IMR-90 (cell line): ENCODE data around the gene CYB5R3. TPM values are rescaled to one million over a fixed set of nuclear protein-coding genes. Genes with fewer than 3 reads are reported as not detected.

Experiments used
- ATAC-seq: fragments of 200-7000 bp; cut with Tn5 transposase; 2 replicates; pipeline ENCODE4 v1.9.1; 2020; ENCODE audit warnings: low read depth, mild to moderate bottlenecking, moderate library complexity
- BruUV-seq: library from RNA; stranded (reverse); fragments of 400-500 nt; replicated peaks from 2 replicates; lab custom pipeline; 2021; lab: Mats Ljungman, UMichigan
- CTCF ChIA-PET: fragments of 300-600 bp; formaldehyde crosslinking; extraction: SDS; loops from one replicate; lab custom pipeline; 2021; ENCODE audit warnings: antibody characterized with exemption; lab: Yijun Ruan, JAX
- POLR2A ChIA-PET: fragments of 300-600 bp; sonication (Branson Sonifier 250); formaldehyde crosslinking; loops from one replicate; lab custom pipeline; 2022; ENCODE audit warnings: antibody characterized with exemption; ENCODE audit not compliant: unreplicated experiment; lab: Charles Lee
- DNase-seq: peaks from one replicate; pipeline ENCODE4 v3.0.0; 2013
- H2AFZ ChIP-seq: replicated peaks from 2 replicates; pipeline ENCODE3; 2013; ENCODE audit warnings: low read length, mild to moderate bottlenecking; ENCODE audit not compliant: poor library complexity
- H2AK5ac ChIP-seq: 2 replicates; pipeline ENCODE4 v1.6.1; 2013; ENCODE audit warnings: low read depth, low read length, inconsistent platforms
- H2AK9ac ChIP-seq: replicated peaks from 2 replicates; pipeline ENCODE3; 2013; ENCODE audit warnings: mild to moderate bottlenecking, low read depth, low read length, moderate library complexity; ENCODE audit not compliant: poor library complexity
- H2BK120ac ChIP-seq: 2 replicates; pipeline ENCODE4 v1.6.1; 2013; ENCODE audit warnings: low read depth, low read length, inconsistent platforms
- H2BK15ac ChIP-seq: 3 replicates; pipeline ENCODE4 v1.6.1; 2013; ENCODE audit warnings: low read depth, low read length, inconsistent platforms
- H2BK20ac ChIP-seq: 2 replicates; pipeline ENCODE4 v1.6.1; 2013; ENCODE audit warnings: low read depth, mild to moderate bottlenecking, inconsistent platforms, low read length, moderate library complexity
- H2BK5ac ChIP-seq: 2 replicates; pipeline ENCODE4 v1.6.1; 2013; ENCODE audit warnings: mild to moderate bottlenecking, low read depth, low read length, inconsistent platforms; ENCODE audit not compliant: poor library complexity, severe bottlenecking
- H3K14ac ChIP-seq: replicated peaks from 2 replicates; pipeline ENCODE4 v1.6.1; 2013; ENCODE audit warnings: low read depth, low read length, inconsistent platforms
- H3K18ac ChIP-seq: 2 replicates; pipeline ENCODE4 v1.6.1; 2013; ENCODE audit warnings: low read depth, low read length, control low read depth
- H3K23ac ChIP-seq: 2 replicates; pipeline ENCODE4 v1.6.1; 2013; ENCODE audit warnings: low read depth, low read length, inconsistent platforms
- H3K27ac ChIP-seq: 2 replicates; pipeline ENCODE4 v1.5.1; 2013; ENCODE audit warnings: mild to moderate bottlenecking, control low read depth, low read length; ENCODE audit not compliant: insufficient read depth
- H3K27me3 ChIP-seq: 2 replicates; pipeline ENCODE4 v1.6.1; 2013; ENCODE audit warnings: low read length; ENCODE audit not compliant: control insufficient read depth, insufficient read depth
- H3K36me3 ChIP-seq: 2 replicates; pipeline ENCODE4 v1.6.1; 2013; ENCODE audit warnings: low read length, mixed read lengths; ENCODE audit not compliant: control insufficient read depth, insufficient read depth
- H3K4ac ChIP-seq: 2 replicates; pipeline ENCODE4 v1.6.1; 2013; ENCODE audit warnings: low read depth, low read length, inconsistent platforms
- H3K4me1 ChIP-seq: 2 replicates; pipeline ENCODE4 v1.6.1; 2013; ENCODE audit warnings: low read length, mixed read lengths; ENCODE audit not compliant: control insufficient read depth, insufficient read depth
- H3K4me2 ChIP-seq: 2 replicates; pipeline ENCODE4 v1.6.1; 2013; ENCODE audit warnings: low read depth, mild to moderate bottlenecking, control low read depth, low read length, moderate library complexity
- H3K4me3 ChIP-seq: 2 replicates; pipeline ENCODE4 v1.5.1; 2013; ENCODE audit warnings: low read depth, mild to moderate bottlenecking, control low read depth, low read length, moderate library complexity; ENCODE audit not compliant: insufficient read depth
- H3K56ac ChIP-seq: 2 replicates; pipeline ENCODE4 v1.6.1; 2013; ENCODE audit warnings: low read length, inconsistent platforms; ENCODE audit not compliant: insufficient read depth; ENCODE audit errors: extremely low read depth
- H3K79me1 ChIP-seq, 2 experiments: 2 replicates each; pipeline ENCODE4 v1.6.1; 2013; ENCODE audit warnings: low read length in 2 of 2, inconsistent platforms in 1 of 2, low read depth in 1 of 2
- H3K9ac ChIP-seq: 2 replicates; pipeline ENCODE4 v1.6.1; 2013; ENCODE audit warnings: low read depth, low read length, control low read depth
- H3K9me1 ChIP-seq: 2 replicates; pipeline ENCODE4 v1.6.1; 2013; ENCODE audit warnings: low read length, inconsistent platforms; ENCODE audit not compliant: insufficient read depth
- H3K9me3 ChIP-seq: 2 replicates; pipeline ENCODE4 v1.6.1; 2013; ENCODE audit warnings: low read length; ENCODE audit not compliant: control insufficient read depth, insufficient read depth
- H4K20me1 ChIP-seq: 2 replicates; pipeline ENCODE4 v1.6.1; 2013; ENCODE audit warnings: low read length, inconsistent platforms; ENCODE audit not compliant: insufficient read depth
- H4K5ac ChIP-seq: 2 replicates; pipeline ENCODE4 v1.6.1; 2013; ENCODE audit warnings: mild to moderate bottlenecking, low read depth, low read length, control low read depth
- H4K8ac ChIP-seq, 2 experiments: 2 replicates each; pipeline ENCODE4 v1.6.1; 2013; ENCODE audit warnings: low read depth in 2 of 2, low read length in 2 of 2, control low read depth in 1 of 2, inconsistent platforms in 1 of 2
- H4K91ac ChIP-seq: 2 replicates; pipeline ENCODE4 v1.6.1; 2013; ENCODE audit warnings: low read depth, low read length, inconsistent platforms; ENCODE audit not compliant: insufficient read depth
- BHLHE40 ChIP-seq: fragments of 150-350 bp; IDR thresholded peaks from 2 replicates; pipeline ENCODE4 v1.6.1; 2016; ENCODE audit warnings: mild to moderate bottlenecking, low read depth, low read length
- CEBPB ChIP-seq: IDR thresholded peaks from 2 replicates; pipeline ENCODE4 v1.6.1; 2012; ENCODE audit warnings: low read depth, low read length, improper control_type of control experiment
- CHD1 ChIP-seq: IDR thresholded peaks from 2 replicates; pipeline ENCODE4 v1.6.1; 2012; ENCODE audit warnings: low read depth, low read length, improper control_type of control experiment
- FOS ChIP-seq: fragments of 150-350 bp; IDR thresholded peaks from 2 replicates; pipeline ENCODE4 v1.6.1; 2016; ENCODE audit warnings: low read depth, low read length
- MAFK ChIP-seq: IDR thresholded peaks from 2 replicates; pipeline ENCODE4 v1.6.1; 2012; ENCODE audit warnings: low read depth, low read length, improper control_type of control experiment
- MAZ ChIP-seq: IDR thresholded peaks from 2 replicates; pipeline ENCODE4 v1.6.1; 2012; ENCODE audit warnings: low read depth, mild to moderate bottlenecking, low read length, improper control_type of control experiment, moderate library complexity, borderline replicate concordance
- MXI1 ChIP-seq: IDR thresholded peaks from 2 replicates; pipeline ENCODE4 v1.6.1; 2012; ENCODE audit warnings: low read depth, mild to moderate bottlenecking, low read length, moderate library complexity, borderline replicate concordance
- NFE2L2 ChIP-seq: fragments of 150-350 bp; IDR thresholded peaks from 2 replicates; pipeline ENCODE4 v1.6.1; 2016; ENCODE audit warnings: low read depth, mild to moderate bottlenecking, low read length
- POLR2A ChIP-seq: IDR thresholded peaks from 2 replicates; pipeline ENCODE4 v1.6.1; 2012; ENCODE audit warnings: mild to moderate bottlenecking, low read depth, low read length
- RAD21 ChIP-seq: IDR thresholded peaks from 2 replicates; pipeline ENCODE4 v1.6.1; 2012; ENCODE audit warnings: low read length, improper control_type of control experiment
- RCOR1 ChIP-seq: IDR thresholded peaks from 2 replicates; pipeline ENCODE4 v1.6.1; 2012; ENCODE audit warnings: mild to moderate bottlenecking, low read length, improper control_type of control experiment; ENCODE audit not compliant: insufficient replicate concordance
- RFX5 ChIP-seq: IDR thresholded peaks from 2 replicates; pipeline ENCODE4 v1.8.0; 2012; ENCODE audit warnings: low read depth, mild to moderate bottlenecking, low read length, moderate library complexity
- SMC3 ChIP-seq: fragments of 150-350 bp; IDR thresholded peaks from 2 replicates; pipeline ENCODE4 v1.6.1; 2016; ENCODE audit warnings: low read depth, mild to moderate bottlenecking, antibody characterized with exemption, low read length, moderate library complexity
- WGBS, 2 experiments: methylation state at CpG; one replicate each; pipeline versions ENCODE4 v1.1.5 to v1.1.7; 2013; ENCODE audit warnings: missing lambda C conversion rate in 2 of 2; ENCODE audit not compliant: insufficient read length in 1 of 2; ENCODE audit errors: extremely low coverage in 2 of 2; 5-methylcytosine and 5-hydroxymethylcytosine counted together
- dilution Hi-C: fragments of 300-500 bp; cut with HindIII; formaldehyde crosslinking; loops from one replicate; pipeline ENCODE4 v1.14.3; 2018; ENCODE audit warnings: low sequenced_read_pairs; ENCODE audit not compliant: unreplicated experiment
- in situ Hi-C: fragments of 300-500 bp; cut with MboI; formaldehyde crosslinking; loops from 3 replicates; pipeline ENCODE4 v1.14.3; 2019; ENCODE audit warnings: low sequenced_read_pairs, inconsistent platforms, mixed read lengths
- intact Hi-C: fragments of 100-400 bp; cut with micrococcal nuclease; formaldehyde crosslinking; loops from 2 replicates; pipeline ENCODE4 v1.10.0; 2022
- polyA plus RNA-seq, 3 experiments: library from polyadenylated mRNA; depleted of rRNA; stranded (reverse); fragments of >200 nt; gene quantifications; 2 replicates each; pipeline ENCODE4 v1.2.3, GENCODE V29; 2012; ENCODE audit warnings: low replicate concordance in 1 of 3
- total RNA-seq: library from RNA; depleted of rRNA; stranded (reverse); fragments of >200 nt; gene quantifications from 2 replicates; pipeline ENCODE4 v1.2.3, GENCODE V29; 2012
- TF ChIP-seq, protein P1 (sequence below): fragments of 150-350 bp; IDR thresholded peaks from 2 replicates; pipeline ENCODE4 v1.6.1; 2016; ENCODE audit warnings: low read depth, mild to moderate bottlenecking, low read length, moderate library complexity, borderline replicate concordance
- TF ChIP-seq, protein P2 (sequence below): conservative IDR thresholded peaks from 2 replicates; pipeline ENCODE4 v1.5.1; 2012; ENCODE audit warnings: mild to moderate bottlenecking, low read depth, low read length, improper control_type of control experiment
- TF ChIP-seq, protein P3 (sequence below): fragments of 150-350 bp; IDR thresholded peaks from 2 replicates; pipeline ENCODE4 v1.6.1; 2017; ENCODE audit warnings: mild to moderate bottlenecking, antibody characterized with exemption, low read length, low read depth

Gene CYB5R3
- total and polyA plus RNA-seq, 2 of the 4 experiments (the other 2 are of a cell fraction) = 44.1 to 362 TPM

DNA sequence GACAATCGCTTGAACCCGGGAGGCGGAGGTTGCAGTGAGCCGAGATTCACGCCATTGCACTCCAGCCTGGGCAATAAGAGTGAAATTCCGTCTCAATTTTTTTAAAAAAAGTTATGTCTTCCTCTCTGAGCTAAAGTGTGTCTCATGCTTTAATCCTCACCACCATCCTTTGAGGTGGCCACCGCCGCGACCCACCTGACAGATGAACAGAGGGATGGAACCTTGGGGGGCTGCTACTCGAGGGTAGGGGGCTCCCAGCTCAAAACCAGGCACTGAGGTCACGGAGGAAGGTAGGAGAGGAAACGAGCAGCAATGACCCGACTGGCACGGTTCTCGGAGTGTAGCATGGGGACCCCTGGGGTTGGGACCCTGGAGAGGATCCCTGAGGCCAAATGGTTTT is 23.8 kb downstream of the CYB5R3 start:
- no peak overlapping the region for H4K8ac ChIP-seq
- H3K36me3 ChIP-seq = peaks cover 60% of the 10 kb centered on the region
- DNase-seq = no peak
- peaks cover 19% of the 10 kb centered on the region for H4K20me1 ChIP-seq
- no peak overlapping the region for H2AFZ ChIP-seq
- peak overlapping the region; percentile 73 for H2AK9ac ChIP-seq
- no peaks in the 10 kb centered on the region for H3K27me3 ChIP-seq
- no peak overlapping the region for H3K9ac ChIP-seq
- no peak overlapping the region for H3K18ac ChIP-seq
- H3K9me1 ChIP-seq = 0 out of 2 replicates have a peak, but pooled peaks cover 9% of the 10 kb centered on the region
- WGBS, 2 experiments = 94% methylated on average over 6 of the region's 15 CpGs; no CpG with 5 or more reads in 1 of the 2 experiments
- ChIA-PET CTCF (no interaction called here), POLR2A (no interaction called here)
- H3K14ac ChIP-seq = no peak overlapping the region
- H3K79me1 ChIP-seq = peaks cover 0 to 34% of the 10 kb centered on the region in 2 experiments
- H4K91ac ChIP-seq = no peak overlapping the region
- BruUV-seq = no TSS peak
- no peak overlapping the region for H3K4me2 ChIP-seq
- no peak overlapping the region for H2BK5ac ChIP-seq
- no peaks in the 10 kb centered on the region for H3K9me3 ChIP-seq
- H3K4ac ChIP-seq = no peak overlapping the region
- no peak overlapping the region for H4K5ac ChIP-seq
- no peak overlapping the region for H2BK120ac ChIP-seq
- in situ Hi-C loops = no loop called here
- intact Hi-C loops = no loop called here
- H2BK20ac ChIP-seq = no peak overlapping the region
- no peak overlapping the region for H2BK15ac ChIP-seq
- no peak for ATAC-seq
- H3K4me3 ChIP-seq = no peak overlapping the region
- TF ChIP-seq, protein P1, sequence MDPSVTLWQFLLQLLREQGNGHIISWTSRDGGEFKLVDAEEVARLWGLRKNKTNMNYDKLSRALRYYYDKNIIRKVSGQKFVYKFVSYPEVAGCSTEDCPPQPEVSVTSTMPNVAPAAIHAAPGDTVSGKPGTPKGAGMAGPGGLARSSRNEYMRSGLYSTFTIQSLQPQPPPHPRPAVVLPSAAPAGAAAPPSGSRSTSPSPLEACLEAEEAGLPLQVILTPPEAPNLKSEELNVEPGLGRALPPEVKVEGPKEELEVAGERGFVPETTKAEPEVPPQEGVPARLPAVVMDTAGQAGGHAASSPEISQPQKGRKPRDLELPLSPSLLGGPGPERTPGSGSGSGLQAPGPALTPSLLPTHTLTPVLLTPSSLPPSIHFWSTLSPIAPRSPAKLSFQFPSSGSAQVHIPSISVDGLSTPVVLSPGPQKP = no peak
- TF ChIP-seq MAFK (no peak), RAD21 (no peak), RFX5 (no peak), CHD1 (no peak), CEBPB (no peak), MAZ (no peak), RCOR1 (no peak), BHLHE40 (no peak), POLR2A (no peak), FOS (no peak), MXI1 (no peak), NFE2L2 (no peak), SMC3 (no peak)
- TF ChIP-seq, protein P2, sequence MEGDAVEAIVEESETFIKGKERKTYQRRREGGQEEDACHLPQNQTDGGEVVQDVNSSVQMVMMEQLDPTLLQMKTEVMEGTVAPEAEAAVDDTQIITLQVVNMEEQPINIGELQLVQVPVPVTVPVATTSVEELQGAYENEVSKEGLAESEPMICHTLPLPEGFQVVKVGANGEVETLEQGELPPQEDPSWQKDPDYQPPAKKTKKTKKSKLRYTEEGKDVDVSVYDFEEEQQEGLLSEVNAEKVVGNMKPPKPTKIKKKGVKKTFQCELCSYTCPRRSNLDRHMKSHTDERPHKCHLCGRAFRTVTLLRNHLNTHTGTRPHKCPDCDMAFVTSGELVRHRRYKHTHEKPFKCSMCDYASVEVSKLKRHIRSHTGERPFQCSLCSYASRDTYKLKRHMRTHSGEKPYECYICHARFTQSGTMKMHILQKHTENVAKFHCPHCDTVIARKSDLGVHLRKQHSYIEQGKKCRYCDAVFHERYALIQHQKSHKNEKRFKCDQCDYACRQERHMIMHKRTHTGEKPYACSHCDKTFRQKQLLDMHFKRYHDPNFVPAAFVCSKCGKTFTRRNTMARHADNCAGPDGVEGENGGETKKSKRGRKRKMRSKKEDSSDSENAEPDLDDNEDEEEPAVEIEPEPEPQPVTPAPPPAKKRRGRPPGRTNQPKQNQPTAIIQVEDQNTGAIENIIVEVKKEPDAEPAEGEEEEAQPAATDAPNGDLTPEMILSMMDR = no peak
- TF ChIP-seq, protein P3, sequence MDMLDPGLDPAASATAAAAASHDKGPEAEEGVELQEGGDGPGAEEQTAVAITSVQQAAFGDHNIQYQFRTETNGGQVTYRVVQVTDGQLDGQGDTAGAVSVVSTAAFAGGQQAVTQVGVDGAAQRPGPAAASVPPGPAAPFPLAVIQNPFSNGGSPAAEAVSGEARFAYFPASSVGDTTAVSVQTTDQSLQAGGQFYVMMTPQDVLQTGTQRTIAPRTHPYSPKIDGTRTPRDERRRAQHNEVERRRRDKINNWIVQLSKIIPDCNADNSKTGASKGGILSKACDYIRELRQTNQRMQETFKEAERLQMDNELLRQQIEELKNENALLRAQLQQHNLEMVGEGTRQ = no peak
- H3K4me1 ChIP-seq = peaks cover 8% of the 10 kb centered on the region
- H3K27ac ChIP-seq = no peak overlapping the region
- H2AK5ac ChIP-seq = no peak overlapping the region
- H3K56ac ChIP-seq = no peak overlapping the region
- dilution Hi-C loops = no loop called here
- H3K23ac ChIP-seq = no peak overlapping the region
